NCI-H460 (cell line): Measurements from ENCODE around the gene VWA3B. TPM values are rescaled to one million over a fixed set of nuclear protein-coding genes. Genes with fewer than 3 reads are reported as not detected.
"Not testable (repeated sequence)": the region's sequence is repeated elsewhere in the genome, so short reads cannot be mapped to it uniquely, and the experiment has no call there.

ENCODE experiments used
- DNase-seq: peaks from one replicate; pipeline ENCODE4 v3.0.0-alpha.2; 2016; ENCODE audit warnings: low read depth; ENCODE audit errors: extremely low read depth
- total RNA-seq: library from RNA; depleted of rRNA; stranded (reverse); fragments of >200 nt; shearing (Covaris generic); gene quantifications from 2 replicates; pipeline ENCODE4 v1.2.3, GENCODE V29; 2014

VWA3B gene
- total RNA-seq, 1 experiment from 2014 or later = not detected

DNA sequence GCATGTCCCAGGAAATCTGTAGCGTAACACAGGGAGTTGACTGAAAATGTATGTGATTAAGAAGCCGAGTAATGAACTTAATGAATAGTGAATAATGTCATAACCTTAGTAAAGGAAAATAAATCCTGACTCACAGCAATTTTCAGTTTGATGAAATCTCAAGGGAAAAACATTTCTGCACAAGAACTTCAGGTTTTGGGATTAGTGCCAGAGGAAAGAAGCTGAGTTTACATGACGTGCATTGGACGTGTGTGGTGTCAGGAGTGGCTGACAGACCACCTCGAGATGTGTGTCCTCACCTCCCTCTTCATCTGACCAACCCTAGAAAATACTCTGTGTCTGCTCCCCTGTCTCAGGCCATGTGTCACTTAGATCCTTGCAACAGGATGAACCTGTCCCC, 39.1 kb downstream of the VWA3B start:
- DNase-seq = no peak

DNA sequence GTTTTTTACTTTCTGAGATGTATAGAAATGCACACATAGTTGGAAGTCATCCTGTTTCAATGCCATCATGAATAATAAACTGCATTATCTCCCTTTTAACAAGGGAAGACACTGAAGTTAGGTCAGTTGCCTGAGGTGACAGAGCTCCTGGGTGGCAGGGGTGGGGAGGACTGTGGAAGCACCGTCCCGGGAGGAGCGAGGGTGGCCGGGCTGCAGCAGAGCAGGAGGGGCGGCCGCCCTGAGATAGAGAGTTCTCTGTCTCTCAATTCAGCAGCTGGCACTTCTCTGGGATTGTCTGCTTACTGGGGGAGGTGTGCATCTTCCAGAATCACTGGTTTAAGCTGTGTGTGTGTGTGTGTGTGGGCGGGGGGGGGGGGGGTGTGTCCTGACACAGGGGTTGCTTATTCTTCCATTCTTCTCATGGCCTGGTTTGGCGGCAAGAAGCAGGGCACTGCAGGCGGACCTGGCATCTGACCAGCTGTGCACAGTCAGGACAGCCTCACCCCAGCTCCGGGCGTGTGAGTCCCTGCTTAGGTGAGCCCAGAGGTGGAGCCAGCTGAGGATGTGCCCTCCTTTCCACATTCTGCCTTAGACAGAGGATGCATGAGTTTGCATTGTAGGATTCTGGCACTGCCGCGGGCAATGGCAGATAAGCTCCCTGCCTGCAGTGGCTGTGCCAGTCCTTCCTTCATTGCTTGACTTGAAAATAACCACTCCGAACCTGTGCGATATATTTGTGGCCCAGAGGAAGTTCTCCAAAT, 40.4 kb downstream of the VWA3B start:
- no peak for DNase-seq

DNA sequence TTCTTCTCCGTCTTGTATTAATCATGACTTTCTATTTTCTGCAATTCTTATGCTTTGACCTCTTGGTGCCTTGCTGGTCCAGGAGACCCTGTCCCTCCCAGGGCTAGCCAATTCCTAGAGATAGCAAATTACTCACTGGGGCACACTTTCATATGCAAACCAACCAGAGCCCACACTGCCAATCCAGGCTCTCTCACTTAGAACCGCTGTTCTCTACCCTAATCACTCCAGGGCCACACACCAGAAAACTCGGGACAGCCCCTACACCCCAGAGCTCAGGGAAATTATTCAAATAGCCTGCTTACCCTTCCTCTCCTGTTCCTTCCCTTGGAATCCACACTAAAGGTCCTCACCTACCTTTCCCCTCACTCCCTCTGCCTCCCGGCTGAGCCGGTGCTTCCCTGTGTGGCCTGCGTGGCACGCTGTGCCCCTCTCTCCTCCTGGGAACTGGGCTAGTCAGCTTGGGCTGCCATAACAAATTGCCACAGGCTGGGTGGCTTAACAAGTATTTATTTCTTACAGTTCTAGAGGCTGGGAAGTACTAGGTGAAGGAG, 41.7 kb downstream of the VWA3B start:
- DNase-seq = no peak

DNA sequence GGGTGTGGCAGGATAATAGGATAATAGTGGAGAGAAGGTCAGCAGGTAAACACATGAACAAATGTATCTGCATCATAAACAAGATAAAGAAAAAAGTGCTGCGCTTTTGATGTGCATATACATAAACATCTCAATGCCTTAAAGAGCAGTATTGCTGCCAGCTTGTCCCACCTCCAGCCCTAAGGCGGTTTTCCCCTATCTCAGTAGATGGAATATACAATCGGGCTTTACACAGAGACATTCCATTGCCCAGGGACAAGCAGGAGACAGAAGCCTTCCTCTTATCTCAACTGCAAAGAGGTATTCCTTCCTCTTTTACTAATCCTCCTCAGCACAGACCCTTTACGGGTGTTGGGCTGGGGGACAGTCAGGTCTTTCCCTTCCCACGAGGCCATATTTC, 43.1 kb downstream of the VWA3B start:
- DNase-seq = not testable (repeated sequence)

DNA sequence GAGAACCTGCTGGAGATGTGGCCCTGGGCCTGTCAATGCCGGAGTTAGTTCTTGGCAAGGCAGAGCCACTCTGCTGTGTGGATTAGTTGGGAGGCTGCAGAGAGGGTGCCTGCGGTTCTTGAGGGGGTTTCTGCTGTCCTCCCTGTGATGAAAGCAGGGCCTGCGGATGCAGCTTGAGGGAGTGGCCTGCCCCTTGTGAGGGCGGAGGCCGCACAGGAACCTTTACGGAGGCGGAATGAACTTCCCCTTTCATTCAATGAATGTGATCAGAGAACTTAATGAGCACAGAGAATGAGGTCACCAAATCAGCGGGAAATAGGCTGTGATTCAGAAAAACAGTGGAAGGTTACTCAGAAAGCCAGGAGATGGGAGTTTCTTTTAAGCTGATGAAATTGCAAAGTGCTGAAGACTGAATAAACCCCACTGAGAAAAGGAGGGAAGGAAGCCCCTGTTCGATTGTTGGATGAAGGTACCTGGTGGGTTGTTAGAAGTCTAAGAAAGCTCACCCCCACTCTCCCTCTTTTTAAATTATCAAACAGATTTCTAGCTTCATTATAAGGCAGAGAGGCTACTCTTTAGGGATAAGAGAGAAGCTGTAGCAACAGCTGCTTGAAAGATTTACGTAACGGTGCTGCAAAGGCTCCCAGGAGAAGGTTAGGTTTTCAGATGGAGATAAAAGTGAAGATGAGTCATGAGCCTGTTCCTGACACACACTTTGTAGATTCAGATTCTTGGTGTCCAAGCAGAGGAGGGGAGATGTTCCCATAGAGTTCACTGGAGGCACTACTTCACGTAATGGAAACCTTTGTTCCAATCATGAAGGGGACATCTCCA, 47.4 kb downstream of the VWA3B start:
- no peak for DNase-seq

DNA sequence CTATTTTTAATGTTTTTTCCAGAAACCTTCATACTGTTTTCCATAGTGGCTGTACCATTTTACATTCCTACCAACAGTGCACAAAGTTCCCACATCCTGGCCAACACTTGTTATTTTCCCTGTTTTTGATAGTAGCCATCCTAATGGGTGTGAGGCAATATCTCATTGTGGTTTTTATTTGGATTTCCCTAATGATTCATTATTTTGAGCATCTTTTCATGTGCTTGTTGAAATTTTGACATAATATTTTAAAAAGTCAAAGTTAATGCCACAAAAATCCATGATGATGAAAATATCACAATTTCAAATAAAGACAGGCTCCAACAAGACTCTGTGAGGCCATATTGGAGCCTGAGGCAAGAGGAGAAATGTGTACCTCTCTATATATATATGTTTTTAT, 50.2 kb downstream of the VWA3B start:
- DNase-seq = no peak

DNA sequence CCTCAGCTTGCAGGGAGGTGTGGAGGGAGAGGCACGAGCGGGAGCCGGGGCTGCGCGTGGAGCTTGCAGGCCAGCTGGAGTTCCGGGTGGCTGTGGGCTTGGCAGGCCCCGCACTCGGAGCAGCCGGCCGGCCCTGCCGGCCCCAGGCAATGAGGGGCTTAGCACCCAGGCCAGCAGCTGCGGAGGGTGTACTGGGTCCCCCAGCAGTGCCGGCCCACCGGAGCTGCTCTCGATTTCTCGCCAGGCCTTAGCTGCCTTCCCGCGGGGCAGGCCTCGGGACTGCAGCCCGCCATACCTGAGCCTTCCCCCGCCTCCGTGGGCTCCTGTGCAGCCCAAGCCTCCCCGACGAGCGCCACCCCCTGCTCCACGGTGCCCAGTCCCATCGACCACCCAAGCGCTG, 52.0 kb downstream of the VWA3B start:
- DNase-seq = not testable (repeated sequence)

DNA sequence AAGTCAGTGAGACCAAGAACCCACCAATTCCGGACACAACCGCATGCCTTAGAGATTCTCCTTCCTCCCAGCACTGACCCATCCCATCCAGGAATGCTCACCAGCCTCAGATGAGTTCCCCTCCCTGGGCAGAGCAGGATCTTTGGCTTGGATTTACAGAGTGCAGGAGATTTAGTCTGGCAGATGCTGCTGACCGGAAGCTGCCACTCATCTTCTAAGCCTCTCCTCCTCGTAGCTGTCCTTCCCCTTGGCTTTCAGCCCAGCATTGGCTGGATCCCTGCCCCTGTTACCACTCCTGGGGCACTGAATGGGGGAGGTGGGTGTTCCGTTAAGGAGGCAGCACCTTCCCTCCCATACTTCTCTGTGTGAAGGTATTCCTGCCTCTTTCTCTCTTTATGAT, 53.2 kb downstream of the VWA3B start:
- DNase-seq = no peak

DNA sequence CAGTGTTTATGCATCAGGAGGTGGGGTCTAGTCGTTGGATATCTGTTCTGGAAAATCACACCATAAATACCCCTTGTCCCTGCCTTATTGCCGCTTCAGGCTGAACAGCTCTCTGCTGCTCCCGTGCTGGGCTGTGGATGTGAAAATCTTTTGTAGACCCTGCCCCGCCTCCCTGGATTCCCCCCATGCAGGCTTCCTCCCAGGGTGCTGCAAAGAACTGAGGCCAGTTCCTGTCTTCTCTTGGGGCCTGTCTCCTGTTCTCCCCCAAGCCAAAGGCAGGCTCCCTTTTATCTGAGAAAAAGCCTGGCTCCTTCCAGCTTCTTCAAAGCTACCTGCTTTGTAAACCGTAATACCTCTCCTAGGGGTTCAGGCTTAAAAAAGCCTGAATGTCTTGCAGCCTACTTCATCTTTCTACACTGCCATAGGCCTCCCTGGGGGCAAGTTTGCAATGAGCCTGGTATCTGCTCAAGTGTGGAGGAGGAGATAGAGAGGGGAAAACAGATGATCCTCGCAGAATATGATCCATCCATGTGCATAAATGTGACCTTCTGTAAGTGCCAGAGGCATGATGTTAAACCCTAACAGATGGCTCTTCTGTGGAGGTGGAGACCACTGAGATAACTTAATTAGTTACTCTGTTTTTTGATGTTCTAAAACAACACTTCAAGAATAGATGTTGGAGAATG, 55.3 kb downstream of the VWA3B start:
- DNase-seq = no peak

DNA sequence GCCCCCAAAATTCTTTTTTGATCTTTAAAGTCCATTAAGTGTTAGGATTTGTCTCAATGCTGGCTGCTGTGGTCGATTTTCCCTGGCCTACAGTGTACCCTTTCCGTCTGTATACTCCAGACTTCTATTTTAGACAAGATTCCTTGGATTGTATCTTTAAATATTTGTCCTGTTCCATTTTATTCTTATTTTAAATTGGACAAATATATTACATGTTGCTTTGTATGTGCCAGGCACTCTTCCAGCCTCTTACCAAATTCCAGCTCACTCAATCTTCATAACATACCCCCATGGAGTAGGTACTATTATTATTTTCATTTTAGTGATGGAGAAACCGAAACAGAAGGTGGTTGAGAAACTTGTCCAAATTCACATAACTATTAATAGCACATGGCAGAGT, 58.1 kb downstream of the VWA3B start:
- no peak for DNase-seq

DNA sequence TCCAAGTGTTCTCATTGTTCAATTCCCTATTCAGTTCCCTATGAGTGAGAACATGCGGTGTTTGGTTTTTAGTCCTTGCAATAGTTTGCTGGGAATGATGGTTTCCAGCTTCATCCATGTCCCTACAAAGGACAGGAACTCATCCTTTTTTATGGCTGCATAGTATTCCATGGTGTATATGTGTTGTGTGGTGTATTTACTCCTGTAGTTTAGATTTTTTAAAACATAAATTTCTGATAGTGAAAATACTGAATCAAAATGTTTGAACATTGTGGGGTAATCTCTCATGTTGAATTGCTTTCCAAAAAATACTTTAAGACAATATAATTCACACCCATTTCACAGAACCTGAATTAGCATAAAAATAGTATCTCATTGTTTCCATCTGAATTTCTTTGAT, 60.9 kb downstream of the VWA3B start:
- DNase-seq = not testable (repeated sequence)

DNA sequence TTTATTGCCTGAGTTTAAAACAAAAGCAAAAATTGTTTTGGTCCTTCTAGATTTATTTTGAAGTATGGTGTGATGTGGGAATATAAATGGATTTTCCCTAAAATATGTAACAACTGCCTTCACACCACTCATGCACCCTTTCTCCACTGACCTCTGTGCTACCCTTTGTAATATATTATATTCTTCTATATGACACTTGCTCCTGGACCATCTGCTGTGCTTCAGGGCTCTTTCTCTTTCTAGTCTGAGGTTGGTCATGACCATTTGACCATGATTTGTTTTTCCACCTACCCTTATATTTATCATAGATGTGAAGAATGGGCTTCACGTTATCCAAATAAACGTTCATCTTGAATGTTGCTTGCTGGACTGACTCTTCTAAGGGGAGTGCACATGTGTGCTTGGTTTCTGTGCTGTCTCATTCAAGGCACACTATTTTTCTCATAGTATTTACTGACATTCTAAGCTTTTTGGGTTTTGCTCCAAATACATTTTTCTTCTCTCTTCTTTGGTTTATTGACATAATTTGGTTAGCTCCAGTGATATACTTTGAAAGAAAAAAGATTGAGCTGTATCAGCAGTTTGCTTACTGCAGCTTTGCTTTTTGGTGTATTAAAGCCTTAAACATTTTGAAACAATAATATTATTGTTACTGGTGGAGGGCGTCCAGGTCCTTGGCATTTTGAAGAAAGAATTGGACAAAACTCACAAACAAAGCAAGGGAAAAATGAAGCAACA, 61.8 kb downstream of the VWA3B start:
- no peak for DNase-seq

DNA sequence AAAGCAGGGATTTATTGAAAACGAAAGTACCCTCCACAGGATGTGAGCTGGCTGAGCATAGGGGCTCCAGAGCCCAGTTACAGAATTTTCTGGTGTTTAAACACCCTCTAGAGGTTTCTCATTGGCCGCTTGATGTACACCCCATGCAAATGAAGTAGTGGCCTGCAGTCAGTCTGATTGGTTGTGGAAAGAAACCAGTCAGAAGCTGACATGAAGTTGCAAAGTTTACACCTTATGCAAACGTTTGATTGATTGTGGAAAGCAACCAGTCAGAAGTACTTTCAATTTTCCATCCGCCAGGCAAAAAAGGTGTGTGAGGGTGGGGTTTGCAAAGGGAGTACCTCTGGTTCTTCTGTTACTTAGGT, 62.3 kb downstream of the VWA3B start:
- peak; percentile 43 for DNase-seq

DNA sequence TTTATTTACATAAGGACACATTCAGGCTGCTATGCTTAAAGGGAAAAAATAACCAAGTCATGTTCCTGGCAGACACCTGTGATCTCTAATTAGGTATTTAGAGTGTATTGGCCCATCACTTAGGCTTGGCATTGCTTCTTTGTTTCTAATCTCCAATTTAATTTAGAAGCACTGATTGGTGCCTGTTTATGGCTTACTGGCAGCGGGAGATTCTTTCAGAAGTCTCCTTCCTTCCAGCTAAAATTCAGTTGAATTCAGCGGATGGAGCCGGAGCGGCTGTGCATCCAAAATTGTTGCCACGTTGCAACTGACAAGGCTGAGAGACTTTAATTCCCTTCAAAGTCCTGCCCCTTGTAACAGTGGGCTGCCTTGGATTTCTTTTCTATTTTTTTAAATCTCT, 66.5 kb downstream of the VWA3B start:
- DNase-seq = no peak

DNA sequence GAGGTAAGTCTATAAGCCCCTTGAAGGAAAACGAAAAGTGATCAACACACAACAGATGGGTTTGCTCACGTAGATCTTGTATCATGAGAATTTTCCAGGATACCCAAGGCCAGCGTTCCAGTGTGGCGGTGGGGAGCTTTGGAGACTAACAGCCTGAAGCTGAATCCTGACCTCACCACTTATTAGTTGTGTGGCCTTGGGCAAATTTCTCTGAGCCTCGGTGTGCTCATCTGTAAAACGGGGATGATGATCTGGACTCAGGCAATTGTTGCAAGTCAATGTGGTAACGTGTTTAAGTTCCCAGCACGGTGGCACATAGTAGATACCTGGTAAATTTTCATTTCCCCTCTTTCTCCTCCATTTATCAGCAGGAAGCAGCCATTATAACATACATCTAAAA, 68.3 kb downstream of the VWA3B start:
- DNase-seq = no peak

DNA sequence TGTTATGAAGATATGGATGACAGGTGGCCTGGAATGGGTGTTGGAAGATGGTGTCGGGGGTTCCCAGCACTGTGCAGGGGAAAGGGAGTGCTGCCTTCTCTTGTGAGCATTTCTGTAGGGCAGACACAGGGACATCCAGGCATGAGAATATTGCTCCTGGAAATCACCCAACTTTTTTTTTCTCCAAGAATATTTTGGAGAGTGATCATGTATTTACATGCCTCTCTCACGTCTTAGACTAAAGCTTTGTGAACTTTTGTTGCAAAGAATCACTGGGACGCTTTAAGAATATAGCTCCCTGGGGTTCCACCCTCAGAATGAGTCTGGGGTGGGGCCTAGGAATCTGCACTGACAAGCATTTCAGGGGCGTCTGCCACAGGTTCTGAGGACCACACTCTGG, 68.7 kb downstream of the VWA3B start:
- DNase-seq = no peak

DNA sequence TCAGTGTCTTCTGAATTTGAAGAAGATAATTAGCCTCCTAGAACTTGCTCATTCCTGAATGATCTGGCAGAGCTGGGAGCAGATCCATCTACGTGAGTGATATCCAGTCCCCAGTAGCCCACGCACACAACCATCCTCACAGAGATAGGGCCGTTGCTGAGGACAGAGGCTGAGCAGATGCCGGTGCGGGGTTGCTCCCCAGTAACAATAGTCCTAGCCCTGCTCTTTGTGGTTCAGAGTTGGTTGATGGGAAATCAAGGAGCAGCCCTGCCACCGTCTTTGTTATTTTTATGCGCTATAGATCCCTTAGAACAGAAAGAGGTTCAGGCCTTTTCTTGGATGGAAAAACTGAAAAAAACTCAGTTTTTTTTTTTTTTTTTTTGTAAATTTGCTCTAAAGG, 69.3 kb downstream of the VWA3B start:
- no peak for DNase-seq

DNA sequence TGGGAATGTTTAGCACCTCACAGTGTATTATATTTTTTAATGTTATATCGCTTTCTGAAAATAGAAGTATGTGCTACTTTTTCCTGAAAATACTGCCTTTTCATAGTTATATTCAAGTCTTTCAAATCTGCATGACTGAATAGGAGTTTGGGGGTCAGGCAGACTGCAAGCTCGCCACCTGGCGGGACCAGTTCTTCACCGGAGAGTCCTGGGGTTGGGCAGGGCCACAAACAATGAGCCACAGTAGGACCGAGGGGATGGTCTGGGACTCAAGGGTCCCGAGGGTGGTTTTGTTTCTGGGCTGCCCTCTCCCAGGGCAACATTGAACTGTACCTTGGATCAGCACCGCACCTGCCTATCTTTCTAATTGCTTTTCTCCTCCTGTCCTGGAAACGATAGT, 70.6 kb downstream of the VWA3B start:
- no peak for DNase-seq

DNA sequence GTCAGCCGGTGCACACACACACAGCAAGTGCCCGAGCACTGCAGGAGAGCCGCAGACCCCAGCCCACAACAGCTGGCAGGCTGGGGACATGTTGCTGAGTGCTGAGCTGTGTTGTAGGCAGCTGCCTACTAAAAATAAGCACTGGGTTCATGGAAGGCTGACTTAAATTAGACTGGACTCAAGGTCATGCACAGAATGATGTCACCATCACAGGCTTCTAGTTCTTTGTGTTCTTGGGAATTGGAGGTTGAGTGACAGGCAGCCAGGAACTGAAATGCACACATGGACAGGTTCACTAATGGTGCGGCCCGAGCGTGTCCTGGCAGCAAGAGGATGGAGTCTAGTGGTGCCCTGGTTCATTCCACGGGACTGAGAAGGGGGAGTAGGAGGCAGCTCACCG, 71.3 kb downstream of the VWA3B start:
- DNase-seq = no peak

DNA sequence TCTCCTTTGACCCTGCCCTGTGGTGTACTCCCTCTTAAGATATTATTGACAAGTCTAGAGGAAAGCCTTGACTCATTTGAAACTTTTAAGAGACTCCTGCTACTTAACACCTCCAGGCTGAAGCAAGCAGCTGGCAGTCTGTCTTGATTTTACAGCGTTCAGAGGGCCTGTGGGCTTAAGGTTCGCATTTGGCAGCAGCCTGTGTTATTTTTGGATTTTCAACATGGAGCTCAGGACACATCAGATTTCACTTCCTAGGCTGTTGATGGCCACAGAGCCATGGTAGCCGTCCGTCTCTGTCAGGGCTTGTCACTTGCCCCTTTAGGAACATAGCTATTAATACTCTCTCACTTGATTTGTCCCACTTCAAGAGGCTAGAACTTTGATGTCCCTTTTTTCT, 73.6 kb downstream of the VWA3B start:
- no peak for DNase-seq

DNA sequence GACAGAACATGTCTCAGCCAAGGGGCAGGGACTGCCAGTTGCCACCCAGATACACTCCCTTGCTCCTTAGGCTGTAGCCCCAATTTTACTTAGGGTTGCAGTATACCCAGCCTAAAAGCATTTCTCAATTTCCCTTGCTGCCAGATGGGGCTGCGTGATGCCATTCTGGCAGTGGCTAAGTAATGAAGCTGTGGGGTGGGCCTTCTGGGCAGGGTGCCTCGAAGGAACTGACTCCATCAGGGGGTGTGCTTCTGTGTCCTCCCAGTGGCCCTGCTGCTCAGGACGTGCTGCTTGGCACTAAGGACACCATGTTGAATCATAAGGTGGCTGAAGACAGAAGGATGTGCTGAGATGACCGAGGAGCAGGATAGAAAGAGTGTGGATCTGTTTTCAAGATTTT, 74.2 kb downstream of the VWA3B start:
- DNase-seq = no peak
